ENCODE data around the gene PROM1. TPM values are rescaled to one million over a fixed set of nuclear protein-coding genes. Genes with fewer than 3 reads are reported as not detected.
A peak's percentile ranks its signal among the peaks of the same experiment; 100 is the strongest.

PROM1 gene
- polyA plus RNA-seq, 2 donors = 0.37 to 0.47 TPM

DNA sequence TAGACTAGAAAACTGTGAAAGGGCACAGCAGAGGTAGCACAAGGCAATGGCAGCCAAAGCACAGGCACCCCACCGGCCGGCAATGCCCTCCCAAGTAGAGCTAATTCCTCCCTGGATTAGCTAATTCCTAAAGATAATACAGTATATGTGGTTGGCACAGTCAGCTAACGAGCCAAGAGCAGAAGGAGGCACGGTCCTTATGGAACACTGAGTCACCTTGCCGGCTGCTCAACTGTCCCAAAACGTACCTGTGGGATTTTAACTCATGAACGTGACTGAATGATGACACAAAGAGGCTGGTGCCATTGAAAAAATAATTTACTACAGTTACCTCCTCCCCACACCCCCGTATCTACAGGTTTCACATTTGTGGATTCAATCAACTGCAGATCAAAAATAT is 136.1 kb downstream of the PROM1 start:
- WGBS, 2 donors = 68 to 72% methylated on average over 8 of the region's 8 CpGs
- H3K4me3 ChIP-seq (ENCODE audit: low read depth in 1 of 2, low read length in 2 of 2) = no peak overlapping the region
- no peaks in the 10 kb centered on the region for H3K27me3 ChIP-seq (ENCODE audit: control insufficient read depth in 1 of 2, insufficient read depth in 2 of 2, low read length in 2 of 2)
- H3K36me3 ChIP-seq (ENCODE audit: control insufficient read depth in 2 of 2, insufficient read depth in 2 of 2, low read length in 1 of 2) = no peaks in the 10 kb centered on the region
- H3K4me1 ChIP-seq (ENCODE audit: control insufficient read depth in 2 of 2, insufficient read depth in 2 of 2, low read length in 1 of 2) = peaks cover 3% of the 10 kb centered on the region in 2 donors
- H3K27ac ChIP-seq (ENCODE audit: low read depth in 2 of 2, low read length in 1 of 2) = no peak overlapping the region
- no peaks in the 10 kb centered on the region for H3K9me3 ChIP-seq (ENCODE audit: control insufficient read depth in 2 of 2, insufficient read depth in 1 of 2, low read depth in 1 of 2, low read length in 1 of 2)

DNA sequence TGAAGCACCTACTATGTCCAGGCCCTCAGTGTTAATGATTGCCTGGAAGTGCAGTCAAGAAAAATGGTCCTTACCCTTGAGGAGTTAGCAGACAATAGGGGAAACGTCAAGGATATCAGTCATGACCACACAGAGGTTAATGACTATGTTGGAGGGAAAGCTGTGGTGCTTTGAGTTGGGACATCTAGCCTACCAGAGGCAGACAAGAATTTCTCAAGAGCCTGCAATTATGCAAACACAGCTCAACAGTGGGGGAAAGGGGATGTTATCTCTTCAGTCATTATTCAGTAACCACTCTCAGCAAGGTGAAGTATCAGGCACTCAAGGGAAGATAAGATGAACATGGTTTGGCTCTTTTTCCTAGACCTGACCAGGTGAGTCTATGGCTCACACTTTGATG is 138.3 kb downstream of the PROM1 start:
- Histone ChIP-seq H3K4me1 (ENCODE audit: control insufficient read depth in 2 of 2, insufficient read depth in 2 of 2, low read length in 1 of 2) (peaks cover 3% of the 10 kb centered on the region in 2 donors), H3K9me3 (ENCODE audit: control insufficient read depth in 2 of 2, insufficient read depth in 1 of 2, low read depth in 1 of 2, low read length in 1 of 2) (no peaks in the 10 kb centered on the region), H3K27me3 (ENCODE audit: control insufficient read depth in 1 of 2, insufficient read depth in 2 of 2, low read length in 2 of 2) (no peaks in the 10 kb centered on the region), H3K4me3 (ENCODE audit: low read depth in 1 of 2, low read length in 2 of 2) (no peak overlapping the region), H3K36me3 (ENCODE audit: control insufficient read depth in 2 of 2, insufficient read depth in 2 of 2, low read length in 1 of 2) (no peaks in the 10 kb centered on the region), H3K27ac (ENCODE audit: low read depth in 2 of 2, low read length in 1 of 2) (no peak overlapping the region)
- WGBS, 2 donors = 55 to 75% methylated on average over 1 of the region's 1 CpG

DNA sequence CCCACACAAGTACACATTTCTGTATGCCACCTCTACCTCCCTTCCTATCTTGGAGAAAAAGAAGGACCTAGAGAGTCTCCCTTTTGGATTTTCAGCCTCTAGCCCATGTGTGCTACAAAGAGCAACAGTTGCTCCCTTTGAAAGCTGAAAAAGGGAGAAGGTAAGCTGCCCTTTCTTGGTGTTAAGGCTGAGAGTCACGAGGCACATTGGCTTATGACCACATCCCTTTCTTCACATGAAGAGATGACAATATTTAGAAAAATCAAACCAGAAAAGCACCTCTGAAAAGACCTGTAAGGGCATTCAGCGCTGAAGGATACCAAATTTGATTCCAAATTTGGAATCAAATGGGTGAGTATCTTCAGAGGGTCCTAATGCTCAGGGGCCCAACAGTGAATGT is 138.9 kb downstream of the PROM1 start:
- 88 to 89% methylated on average over 2 of the region's 2 CpGs for WGBS, 2 donors
- Histone ChIP-seq H3K27me3 (ENCODE audit: control insufficient read depth in 1 of 2, insufficient read depth in 2 of 2, low read length in 2 of 2) (no peaks in the 10 kb centered on the region), H3K27ac (ENCODE audit: low read depth in 2 of 2, low read length in 1 of 2) (no peak overlapping the region), H3K9me3 (ENCODE audit: control insufficient read depth in 2 of 2, insufficient read depth in 1 of 2, low read depth in 1 of 2, low read length in 1 of 2) (no peaks in the 10 kb centered on the region), H3K4me3 (ENCODE audit: low read depth in 1 of 2, low read length in 2 of 2) (no peak overlapping the region), H3K4me1 (ENCODE audit: control insufficient read depth in 2 of 2, insufficient read depth in 2 of 2, low read length in 1 of 2) (peaks cover 3% of the 10 kb centered on the region in 2 donors), H3K36me3 (ENCODE audit: control insufficient read depth in 2 of 2, insufficient read depth in 2 of 2, low read length in 1 of 2) (no peaks in the 10 kb centered on the region)

DNA sequence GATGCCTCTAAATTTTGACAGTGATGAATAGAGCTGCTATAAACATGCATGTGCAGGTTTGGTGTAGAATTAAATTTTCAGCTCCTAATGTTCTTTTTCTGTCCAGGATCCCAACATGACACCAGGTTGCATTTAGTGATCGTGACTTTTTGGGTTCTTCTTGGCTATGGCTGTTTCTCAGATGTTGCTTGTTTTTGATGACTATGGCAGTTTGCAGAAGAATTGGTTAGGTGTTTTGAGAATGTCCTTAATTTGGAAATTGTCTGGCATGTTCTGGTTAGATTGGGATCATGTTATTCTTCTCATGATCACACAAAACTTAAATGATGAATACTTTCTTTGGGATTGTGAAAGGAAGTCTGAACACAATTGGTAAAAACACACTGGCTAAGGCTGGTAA is 141.5 kb downstream of the PROM1 start:
- Histone ChIP-seq H3K27ac (ENCODE audit: low read depth in 2 of 2, low read length in 1 of 2) (no peak overlapping the region), H3K4me3 (ENCODE audit: low read depth in 1 of 2, low read length in 2 of 2) (no peak overlapping the region), H3K9me3 (ENCODE audit: control insufficient read depth in 2 of 2, insufficient read depth in 1 of 2, low read depth in 1 of 2, low read length in 1 of 2) (no peaks in the 10 kb centered on the region), H3K27me3 (ENCODE audit: control insufficient read depth in 1 of 2, insufficient read depth in 2 of 2, low read length in 2 of 2) (no peaks in the 10 kb centered on the region), H3K4me1 (ENCODE audit: control insufficient read depth in 2 of 2, insufficient read depth in 2 of 2, low read length in 1 of 2) (peaks cover 0 to under 1% of the 10 kb centered on the region in 2 donors), H3K36me3 (ENCODE audit: control insufficient read depth in 2 of 2, insufficient read depth in 2 of 2, low read length in 1 of 2) (no peaks in the 10 kb centered on the region)
- 64 to 66% methylated on average over 1 of the region's 1 CpG for WGBS, 2 donors

DNA sequence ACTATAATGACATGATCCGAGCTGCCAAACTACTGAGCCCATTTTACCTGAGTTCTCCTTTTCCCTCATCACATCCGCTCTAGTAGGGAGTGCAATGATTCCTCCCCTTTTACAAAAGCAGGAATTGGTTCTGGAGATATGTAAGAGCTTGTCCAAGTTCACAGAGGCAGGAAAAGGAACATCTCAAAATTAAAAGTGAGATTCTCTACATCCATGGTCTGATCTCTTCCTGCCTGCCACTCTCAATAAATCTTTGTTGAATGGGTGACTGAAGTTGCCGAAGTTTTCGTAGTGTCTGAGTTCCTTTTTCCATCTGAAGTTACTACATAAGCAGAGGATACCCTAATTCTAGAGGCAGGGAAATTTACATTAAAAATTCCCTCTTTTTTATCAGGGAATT is 145.2 kb downstream of the PROM1 start, which contains the start of gene FGFBP1:
Gene FGFBP1, minus strand, starts transcription at position 101 of the 400 bp plus-strand sequence. CDS start 2,108 bp downstream, outside the sequence.
- peak within 1 kb of the TSS; percentile 75 to 89 for H3K27ac ChIP-seq (ENCODE audit: low read depth in 2 of 2, low read length in 1 of 2)
- H3K4me1 ChIP-seq (ENCODE audit: control insufficient read depth in 2 of 2, insufficient read depth in 2 of 2, low read length in 1 of 2) = no peaks in the 10 kb centered on the region
- H3K9me3 ChIP-seq (ENCODE audit: control insufficient read depth in 2 of 2, insufficient read depth in 1 of 2, low read depth in 1 of 2, low read length in 1 of 2) = peaks cover 0 to 2% of the 10 kb centered on the region in 2 donors
- no peaks in the 10 kb centered on the region for H3K36me3 ChIP-seq (ENCODE audit: control insufficient read depth in 2 of 2, insufficient read depth in 2 of 2, low read length in 1 of 2)
- no peaks in the 10 kb centered on the region for H3K27me3 ChIP-seq (ENCODE audit: control insufficient read depth in 1 of 2, insufficient read depth in 2 of 2, low read length in 2 of 2)
- H3K4me3 ChIP-seq (ENCODE audit: low read depth in 1 of 2, low read length in 2 of 2) = peak within 1 kb of the TSS; percentile 64 to 72
- 44 to 48% methylated on average over 4 of the region's 4 CpGs for WGBS, 2 donors

DNA sequence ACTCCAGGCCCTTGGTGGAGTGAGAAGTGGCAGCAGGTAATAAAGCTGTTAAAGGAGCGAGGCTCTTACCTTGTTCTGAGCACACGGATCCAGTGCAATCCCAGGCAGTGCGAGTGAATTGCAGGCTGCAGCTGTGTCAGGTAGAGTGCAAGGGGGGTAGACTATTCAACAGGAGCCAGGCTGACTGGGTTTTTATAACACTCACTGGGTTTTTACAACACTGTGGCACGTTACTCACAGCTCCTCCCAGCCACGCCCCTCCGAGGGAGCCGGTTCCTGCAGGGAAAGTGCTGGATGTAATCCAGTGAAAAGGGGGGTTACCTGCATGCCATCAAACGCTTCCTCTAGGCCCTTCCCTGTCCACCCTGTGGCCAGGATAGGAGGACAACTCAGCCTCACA is 145.6 kb downstream of the PROM1 start:
- Histone ChIP-seq H3K4me3 (ENCODE audit: low read depth in 1 of 2, low read length in 2 of 2) (peak overlapping the region; percentile 64 to 72), H3K4me1 (ENCODE audit: control insufficient read depth in 2 of 2, insufficient read depth in 2 of 2, low read length in 1 of 2) (no peaks in the 10 kb centered on the region), H3K9me3 (ENCODE audit: control insufficient read depth in 2 of 2, insufficient read depth in 1 of 2, low read depth in 1 of 2, low read length in 1 of 2) (peaks cover 0 to 2% of the 10 kb centered on the region in 2 donors), H3K36me3 (ENCODE audit: control insufficient read depth in 2 of 2, insufficient read depth in 2 of 2, low read length in 1 of 2) (no peaks in the 10 kb centered on the region), H3K27me3 (ENCODE audit: control insufficient read depth in 1 of 2, insufficient read depth in 2 of 2, low read length in 2 of 2) (no peaks in the 10 kb centered on the region), H3K27ac (ENCODE audit: low read depth in 2 of 2, low read length in 1 of 2) (peak overlapping the region; percentile 75 to 89)
- WGBS, 2 donors = 24 to 29% methylated on average over 8 of the region's 8 CpGs

DNA sequence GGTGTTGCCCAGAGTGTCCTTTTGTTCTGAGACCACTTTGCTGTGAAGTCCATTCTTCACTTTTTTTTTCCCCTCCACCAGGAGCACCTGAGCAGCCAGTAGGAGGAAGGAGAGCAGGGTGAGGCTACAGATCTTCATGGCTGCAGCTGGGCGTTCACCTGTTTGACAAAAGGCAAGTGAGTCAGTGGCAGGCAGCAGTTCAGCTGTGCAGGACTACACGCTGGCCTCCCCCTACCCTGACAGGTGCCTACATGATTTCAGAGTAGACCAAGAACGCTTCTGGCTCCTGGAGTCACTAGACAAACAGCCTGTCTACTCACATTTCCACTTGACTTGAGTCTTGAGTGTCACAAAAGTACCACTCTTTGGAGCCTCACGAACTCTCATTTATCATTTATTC is 147.3 kb downstream of the PROM1 start:
- WGBS, 2 donors = 47 to 50% methylated on average over 4 of the region's 4 CpGs
- no peaks in the 10 kb centered on the region for H3K27me3 ChIP-seq (ENCODE audit: control insufficient read depth in 1 of 2, insufficient read depth in 2 of 2, low read length in 2 of 2)
- H3K36me3 ChIP-seq (ENCODE audit: control insufficient read depth in 2 of 2, insufficient read depth in 2 of 2, low read length in 1 of 2) = no peaks in the 10 kb centered on the region
- H3K9me3 ChIP-seq (ENCODE audit: control insufficient read depth in 2 of 2, insufficient read depth in 1 of 2, low read depth in 1 of 2, low read length in 1 of 2) = peaks cover 0 to 2% of the 10 kb centered on the region in 2 donors
- no peaks in the 10 kb centered on the region for H3K4me1 ChIP-seq (ENCODE audit: control insufficient read depth in 2 of 2, insufficient read depth in 2 of 2, low read length in 1 of 2)
- peak overlapping the region; percentile 34 to 72 for H3K4me3 ChIP-seq (ENCODE audit: low read depth in 1 of 2, low read length in 2 of 2)
- H3K27ac ChIP-seq (ENCODE audit: low read depth in 2 of 2, low read length in 1 of 2) = peak overlapping the region; percentile 54 to 85

DNA sequence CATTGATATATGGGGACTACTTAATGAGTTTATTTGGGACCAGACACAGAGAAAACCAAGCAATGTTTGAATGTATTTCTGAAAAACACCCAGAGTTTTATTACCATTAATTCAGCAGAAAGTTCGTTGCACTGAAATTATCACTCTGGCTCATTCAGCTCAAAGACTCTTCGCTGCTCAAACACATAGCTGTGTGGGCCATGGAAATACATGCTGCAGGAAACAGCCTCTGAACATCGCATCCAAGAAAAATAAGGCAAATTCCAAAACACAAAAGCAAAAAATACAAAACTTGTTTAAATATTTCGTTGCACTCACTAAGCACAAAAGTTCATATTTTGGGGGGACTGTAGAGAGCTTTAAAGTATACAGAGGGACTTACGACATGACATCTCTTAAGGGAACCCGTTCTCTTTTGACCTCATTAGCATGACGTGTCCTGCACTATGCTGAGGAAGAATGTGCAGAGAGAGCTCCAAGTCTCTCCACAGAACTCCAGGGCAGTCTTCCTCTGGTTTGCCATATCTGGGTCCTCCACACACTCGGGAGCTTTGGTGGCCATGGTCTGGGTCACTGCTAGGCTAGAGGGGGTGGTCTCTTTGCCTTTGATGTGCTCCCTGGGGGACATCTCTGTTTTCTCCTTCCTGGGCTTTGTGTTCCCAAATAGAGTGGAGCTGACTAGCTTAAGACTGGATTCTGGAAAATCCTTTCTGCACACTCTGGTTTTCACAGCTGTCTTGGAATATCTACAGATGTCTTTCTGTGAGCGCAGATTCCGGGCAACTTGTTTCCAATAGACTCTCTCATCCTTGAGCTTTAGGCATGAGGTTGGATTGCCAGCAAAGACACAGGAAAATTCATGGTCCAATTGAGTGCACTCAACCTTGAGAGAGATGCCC is 148.1 kb downstream of the PROM1 start:
- peaks cover 0 to 2% of the 10 kb centered on the region in 2 donors for H3K9me3 ChIP-seq (ENCODE audit: control insufficient read depth in 2 of 2, insufficient read depth in 1 of 2, low read depth in 1 of 2, low read length in 1 of 2)
- H3K4me1 ChIP-seq (ENCODE audit: control insufficient read depth in 2 of 2, insufficient read depth in 2 of 2, low read length in 1 of 2) = no peaks in the 10 kb centered on the region
- peak overlapping the region; percentile 12 to 72 for H3K4me3 ChIP-seq (ENCODE audit: low read depth in 1 of 2, low read length in 2 of 2)
- no peaks in the 10 kb centered on the region for H3K27me3 ChIP-seq (ENCODE audit: control insufficient read depth in 1 of 2, insufficient read depth in 2 of 2, low read length in 2 of 2)
- H3K36me3 ChIP-seq (ENCODE audit: control insufficient read depth in 2 of 2, insufficient read depth in 2 of 2, low read length in 1 of 2) = no peaks in the 10 kb centered on the region
- H3K27ac ChIP-seq (ENCODE audit: low read depth in 2 of 2, low read length in 1 of 2) = peak overlapping the region; percentile 14 to 85
- 69 to 73% methylated on average over 10 of the region's 10 CpGs for WGBS, 2 donors

DNA sequence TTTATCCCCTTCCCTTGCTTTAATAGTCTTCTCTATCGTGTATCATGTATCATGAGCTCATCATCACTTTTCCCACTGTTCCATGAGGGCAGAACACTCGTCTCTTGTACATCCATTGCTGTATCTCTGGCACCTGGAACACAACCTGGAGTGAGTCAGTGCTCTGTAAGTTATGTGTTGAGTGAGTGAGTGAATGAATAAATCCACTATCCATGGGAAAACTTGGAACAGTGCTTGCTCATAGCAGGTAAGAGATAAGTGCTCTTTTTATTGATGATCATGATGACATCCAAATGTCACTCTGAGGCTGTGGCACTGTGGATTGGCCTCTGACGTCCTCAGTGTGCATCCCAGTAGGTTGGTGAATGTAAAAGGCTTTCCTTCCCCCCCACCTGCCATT is 149.6 kb downstream of the PROM1 start:
- 50 to 58% methylated on average over 3 of the region's 3 CpGs for WGBS, 2 donors
- no peaks in the 10 kb centered on the region for H3K27me3 ChIP-seq (ENCODE audit: control insufficient read depth in 1 of 2, insufficient read depth in 2 of 2, low read length in 2 of 2)

More for the DNA sequence above, 149.6 kb downstream of the PROM1 start:
- Histone ChIP-seq H3K27ac (ENCODE audit: low read depth in 2 of 2, low read length in 1 of 2) (peak overlapping the region in 1 of 2 donors; percentile 28), H3K36me3 (ENCODE audit: control insufficient read depth in 2 of 2, insufficient read depth in 2 of 2, low read length in 1 of 2) (no peaks in the 10 kb centered on the region), H3K4me3 (ENCODE audit: low read depth in 1 of 2, low read length in 2 of 2) (no peak overlapping the region), H3K4me1 (ENCODE audit: control insufficient read depth in 2 of 2, insufficient read depth in 2 of 2, low read length in 1 of 2) (no peaks in the 10 kb centered on the region), H3K9me3 (ENCODE audit: control insufficient read depth in 2 of 2, insufficient read depth in 1 of 2, low read depth in 1 of 2, low read length in 1 of 2) (peaks cover 0 to 2% of the 10 kb centered on the region in 2 donors)

All from esophagus (tissue), 2 donors.